GM12878 (cell line): ENCODE measurements around the gene KCNQ1. TPM values are rescaled to one million over a fixed set of nuclear protein-coding genes. Genes with fewer than 3 reads are reported as not detected.

Source experiments
- ATAC-seq: fragments of 200-7000 bp; cut with Tn5 transposase; 3 replicates; pipeline ENCODE4 v1.9.1; 2020; ENCODE audit warnings: mild to moderate bottlenecking, moderate library complexity
- BruUV-seq: library from RNA; stranded (reverse); fragments of 400-500 nt; replicated peaks from 2 replicates; lab custom pipeline; 2021; lab: Mats Ljungman, UMichigan
- CTCF ChIA-PET: fragments of 300-600 bp; sonication (Branson Sonifier 250); formaldehyde crosslinking; extraction: SDS; loops from one replicate; lab custom pipeline; 2021; ENCODE audit warnings: inconsistent platforms; lab: Yijun Ruan, JAX
- POLR2A ChIA-PET: fragments of 350-600 bp; formaldehyde crosslinking; extraction: SDS; loops from one replicate; lab custom pipeline; 2021; ENCODE audit warnings: inconsistent platforms; lab: Charles Lee
- RAD21 ChIA-PET: fragments of 300-600 bp; sonication (Branson Sonifier 250); formaldehyde crosslinking; loops from one replicate; lab custom pipeline; 2023; ENCODE audit warnings: antibody characterized with exemption; ENCODE audit not compliant: unreplicated experiment; lab: Charles Lee
- SMC1A ChIA-PET: fragments of 300-600 bp; sonication (Branson Sonifier 250); formaldehyde crosslinking; loops from one replicate; lab custom pipeline; 2023; ENCODE audit not compliant: unreplicated experiment, uncharacterized antibody; lab: Charles Lee
- DNase-seq: peaks from one replicate; pipeline ENCODE4 v3.0.0-alpha.2; 2011; ENCODE audit warnings: low read depth, low spot score
- FAIRE-seq: peaks from 3 replicates; lab custom pipeline; 2011; peaks lifted over from hg19 to GRCh38; lab: Jason Lieb, UNC
- H2AFZ ChIP-seq: 2 replicates; pipeline ENCODE4 v1.6.0; 2011; ENCODE audit warnings: low read depth, low read length, control low read depth; ENCODE audit not compliant: control insufficient read depth
- H3K27ac ChIP-seq: 2 replicates; pipeline ENCODE4 v1.5.1; 2011; ENCODE audit warnings: control low read depth; ENCODE audit not compliant: control insufficient read depth, insufficient read depth
- H3K27me3 ChIP-seq, 2 experiments: replicated peaks in 1 of 2; 2 replicates each; pipeline versions ENCODE4 v1.6.0 to v1.6.1; 2011; ENCODE audit warnings: low read length in 1 of 2; ENCODE audit not compliant: control insufficient read depth in 2 of 2, insufficient read depth in 2 of 2
- H3K36me3 ChIP-seq, 2 experiments: 2 replicates each; pipeline ENCODE4 v1.5.1; 2011; ENCODE audit warnings: low read length in 1 of 2; ENCODE audit not compliant: control insufficient read depth in 2 of 2, insufficient read depth in 2 of 2
- H3K4me1 ChIP-seq: 2 replicates; pipeline ENCODE4 v1.6.1; 2011; ENCODE audit warnings: mild to moderate bottlenecking, low read length, moderate library complexity, mixed read lengths; ENCODE audit not compliant: control insufficient read depth, insufficient read depth
- H3K4me2 ChIP-seq: 2 replicates; pipeline ENCODE4 v1.6.0; 2011; ENCODE audit warnings: control low read depth; ENCODE audit not compliant: control insufficient read depth, insufficient read depth
- H3K4me3 ChIP-seq: fragments of 200-600 bp; sonication (generic); 2 replicates; pipeline ENCODE4 v1.5.1; 2016
- H3K79me2 ChIP-seq: 2 replicates; pipeline ENCODE4 v1.6.0; 2011; ENCODE audit warnings: low read length; ENCODE audit not compliant: control insufficient read depth, insufficient read depth
- H3K9ac ChIP-seq: 2 replicates; pipeline ENCODE4 v1.8.0; 2011; ENCODE audit warnings: low read length, control low read depth, mixed read lengths; ENCODE audit not compliant: control insufficient read depth, insufficient read depth
- H3K9me3 ChIP-seq: replicated peaks from 3 replicates; pipeline ENCODE4 v1.5.1; 2011; ENCODE audit warnings: mild to moderate bottlenecking, low read length; ENCODE audit not compliant: control insufficient read depth, insufficient read depth
- H4K20me1 ChIP-seq: 2 replicates; pipeline ENCODE4 v1.6.0; 2011; ENCODE audit not compliant: control insufficient read depth, insufficient read depth
- BCL11A ChIP-seq: IDR thresholded peaks from 2 replicates; pipeline ENCODE4 v1.6.1; 2011; ENCODE audit warnings: low read depth, low read length
- HSF1 ChIP-seq: fragments of 150-350 bp; IDR thresholded peaks from 2 replicates; pipeline ENCODE4 v1.6.1; 2014; ENCODE audit warnings: mild to moderate bottlenecking, low read depth, low read length
- KLF5 ChIP-seq: fragments of 450-650 bp; IDR thresholded peaks from 2 replicates; pipeline ENCODE4 v1.6.1; 2014; ENCODE audit warnings: mild to moderate bottlenecking; ENCODE audit not compliant: partially characterized antibody
- SMAD5 ChIP-seq: IDR thresholded peaks from 2 replicates; pipeline ENCODE4 v1.6.1; 2016; ENCODE audit warnings: antibody characterized with exemption, low read depth
- USF1 ChIP-seq: IDR thresholded peaks from 2 replicates; pipeline ENCODE4 v1.6.1; 2011; ENCODE audit warnings: borderline replicate concordance, low read depth, mild to moderate bottlenecking, moderate library complexity, mixed read lengths, low read length; ENCODE audit not compliant: insufficient read depth; ENCODE audit errors: extremely low read length
- ZNF217 ChIP-seq: fragments of 450-650 bp; IDR thresholded peaks from 2 replicates; pipeline ENCODE4 v1.6.1; 2017; ENCODE audit warnings: antibody characterized with exemption, mild to moderate bottlenecking
- ZNF687 ChIP-seq: fragments of 450-650 bp; IDR thresholded peaks from 2 replicates; pipeline ENCODE4 v1.6.1; 2017; ENCODE audit warnings: mild to moderate bottlenecking, moderate library complexity
- WGBS: methylation state at CpG from one replicate; pipeline ENCODE4 v1.1.6; 2016; ENCODE audit warnings: low lambda C conversion rate; ENCODE audit not compliant: insufficient replicate concordance, insufficient coverage; ENCODE audit errors: missing lambda C conversion rate; 5-methylcytosine and 5-hydroxymethylcytosine counted together
- in situ Hi-C: fragments of 300-500 bp; cut with MboI; formaldehyde crosslinking; loops from 9 replicates; pipeline ENCODE4 v1.14.3; 2018; ENCODE audit warnings: mixed read lengths
- intact Hi-C: fragments of 100-400 bp; cut with micrococcal nuclease; formaldehyde crosslinking; loops from one replicate; pipeline ENCODE4 v1.14.2; 2022; ENCODE audit not compliant: unreplicated experiment
- polyA plus RNA-seq, 11 experiments: library from polyadenylated mRNA; depleted of rRNA in 4 of 11; unstranded in 6 of 11; stranded (reverse) in 5 of 11; fragments of >200 nt; fragmentation: Nextera tagmentation in 4 of 11; fragmentation: Illumina TruSeq in 1 of 11; extraction: Ambion mirVana in 4 of 11; extraction: Trizol in 1 of 11; gene quantifications; 1 replicate in 1 of 11; 2 replicates in 10 of 11; pipeline versions ENCODE4 v1.2.1 to v1.2.3, GENCODE V29; 2011 to 2016; ENCODE audit warnings: inconsistent platforms in 2 of 11, missing spikeins in 2 of 11, low read depth in 1 of 11
- total RNA-seq, 4 experiments: library from RNA; depleted of rRNA in 3 of 4; stranded (reverse); fragments of >200 nt in 3 of 4; fragmentation: Illumina TruSeq in 1 of 4; extraction: Trizol in 1 of 4; gene quantifications; 2 replicates each; pipeline versions ENCODE4 v1.2.1 to v1.2.3, GENCODE V29; 2013 to 2021

Gene KCNQ1
- total and polyA plus RNA-seq, 10 of the 15 experiments (the other 5 are each of a cell fraction or from before 2014, with no cell fraction given) = 0.03 to 0.15 (median 0.12) TPM; not detected in 7

- TF ChIP-seq HSF1 = no peak
- no peak for TF ChIP-seq SMAD5
- no peak for TF ChIP-seq KLF5
- no peak for TF ChIP-seq ZNF217
Measured at GRCh38 chr11:2425506-2425905, 19.3 kb upstream of the KCNQ1 start (continued).

- no peaks in the 10 kb centered on the region; the same call in 2 of the 3 replicates for H3K9me3 ChIP-seq
- H3K9ac ChIP-seq = no peak overlapping the region
- no peak for ATAC-seq
- TF ChIP-seq ZNF687 (no peak), BCL11A (no peak), USF1 (no peak)
- TF ChIP-seq, all 136 proteins: peak for 0
- WGBS = 28% methylated on average over 13 of the region's 13 CpGs
- Histone ChIP-seq H3K27me3 (no peaks in the 10 kb centered on the region), H3K4me3 (no peak overlapping the region), H3K36me3 (no peaks in the 10 kb centered on the region), H3K4me2 (no peak overlapping the region), H3K27ac (no peak overlapping the region), H3K79me2 (no peaks in the 10 kb centered on the region), H3K4me1 (no peaks in the 10 kb centered on the region), H2AFZ (no peak overlapping the region), H4K20me1 (no peaks in the 10 kb centered on the region)
- BruUV-seq = no TSS peak
- intact Hi-C loops = loop anchor here (10.0 kb wide), 1 partner anchor 59 kb away; no protein-coding TSS in a partner anchor
- ChIA-PET RAD21 (interaction anchor here (0.8 kb wide), 1 partner anchor 107 kb away, joined by 3 read pairs; no protein-coding TSS in a partner anchor), CTCF (interaction anchor here (0.6 to 1.9 kb wide), 3 partner anchors 105 to 462 kb away, joined by 3 to 10 read pairs (median 10); no protein-coding TSS in a partner anchor), POLR2A (no interaction called here), SMC1A (no interaction called here)
- no peak for DNase-seq
- in situ Hi-C loops = loop anchor here (5.0 kb wide), 2 partner anchors 106 to 451 kb away; no protein-coding TSS in a partner anchor
- no peak for FAIRE-seq
Measured at GRCh38 chr11:2426221-2426620, 18.6 kb upstream of the KCNQ1 start.
